ENCODE results near the gene JOSD2. TPM values are rescaled to one million over a fixed set of nuclear protein-coding genes. Genes with fewer than 3 reads are reported as not detected.

Gene JOSD2
- total and polyA plus RNA-seq, 2 of the 4 experiments (the other 2 are of a cell fraction) = 12.2 to 54.1 TPM

DNA sequence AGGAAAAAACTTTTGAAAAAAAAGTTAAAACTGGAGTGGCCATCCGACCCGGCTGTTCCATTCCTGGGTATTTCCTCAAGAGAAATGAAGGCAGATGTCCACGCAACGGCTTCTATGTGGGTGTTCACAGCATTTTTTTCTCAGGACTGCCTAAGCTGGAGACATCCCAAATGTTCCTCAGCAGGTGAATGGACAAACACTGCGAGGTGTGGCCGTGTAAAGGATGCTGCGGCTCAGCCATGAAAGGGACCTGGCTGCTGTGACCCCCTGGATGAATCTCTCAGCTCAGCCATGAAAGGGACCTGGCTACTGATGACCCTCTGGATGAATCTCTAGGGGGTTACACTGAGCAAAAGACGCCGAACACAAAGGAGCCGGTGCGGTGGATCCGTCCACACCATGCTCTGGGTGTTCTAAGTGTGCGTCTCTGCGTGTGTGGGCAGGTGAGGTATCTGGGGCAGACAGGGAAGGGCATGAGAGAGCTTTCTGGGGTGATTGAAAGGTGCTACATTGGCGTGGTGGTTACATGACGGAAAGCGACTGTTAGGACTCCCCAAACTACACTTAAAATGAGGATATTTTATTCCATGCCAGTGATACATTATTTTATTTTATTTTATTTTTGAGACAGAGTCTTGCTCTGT lies 10.0 kb upstream of the JOSD2 start:
- no peak overlapping the region for H3K14ac ChIP-seq (replicated peaks; ENCODE audit: low read depth, low read length)
- no peak overlapping the region for H2BK120ac ChIP-seq (ENCODE audit: low read depth, low read length)
- no peak overlapping the region for H4K8ac ChIP-seq (ENCODE audit: low read depth in 2 of 2, low read length in 2 of 2)
- no peaks in the 10 kb centered on the region for H3K9me3 ChIP-seq (ENCODE audit: control insufficient read depth, insufficient read depth, low read length)
- no peak overlapping the region for H3K27ac ChIP-seq (ENCODE audit: insufficient read depth, low read length)
- dilution Hi-C loops (cut with HindIII; ENCODE audit: low sequenced_read_pairs, unreplicated experiment) = no loop called here
- no peak overlapping the region for H2BK5ac ChIP-seq (ENCODE audit: low read depth, low read length, poor library complexity, severe bottlenecking)
- H3K27me3 ChIP-seq (ENCODE audit: control insufficient read depth, insufficient read depth, low read length) = no peaks in the 10 kb centered on the region
- no peak overlapping the region for H3K4ac ChIP-seq (ENCODE audit: low read depth, low read length)
- no peaks in the 10 kb centered on the region for H4K20me1 ChIP-seq (ENCODE audit: insufficient read depth, low read length)
- BruUV-seq (replicated peaks) = no TSS peak
- 84% methylated on average over 12 of the region's 17 CpGs; no CpG with 5 or more reads in 1 of the 2 experiments for WGBS, 2 experiments (ENCODE audit: extremely low coverage in 2 of 2, insufficient read length in 1 of 2)
- H3K23ac ChIP-seq (ENCODE audit: low read depth, low read length) = no peak overlapping the region
- TF ChIP-seq MAFK (IDR thresholded peaks at IDR 0.05; ENCODE audit: low read depth, low read length) = no peak
- TF ChIP-seq, protein P1, sequence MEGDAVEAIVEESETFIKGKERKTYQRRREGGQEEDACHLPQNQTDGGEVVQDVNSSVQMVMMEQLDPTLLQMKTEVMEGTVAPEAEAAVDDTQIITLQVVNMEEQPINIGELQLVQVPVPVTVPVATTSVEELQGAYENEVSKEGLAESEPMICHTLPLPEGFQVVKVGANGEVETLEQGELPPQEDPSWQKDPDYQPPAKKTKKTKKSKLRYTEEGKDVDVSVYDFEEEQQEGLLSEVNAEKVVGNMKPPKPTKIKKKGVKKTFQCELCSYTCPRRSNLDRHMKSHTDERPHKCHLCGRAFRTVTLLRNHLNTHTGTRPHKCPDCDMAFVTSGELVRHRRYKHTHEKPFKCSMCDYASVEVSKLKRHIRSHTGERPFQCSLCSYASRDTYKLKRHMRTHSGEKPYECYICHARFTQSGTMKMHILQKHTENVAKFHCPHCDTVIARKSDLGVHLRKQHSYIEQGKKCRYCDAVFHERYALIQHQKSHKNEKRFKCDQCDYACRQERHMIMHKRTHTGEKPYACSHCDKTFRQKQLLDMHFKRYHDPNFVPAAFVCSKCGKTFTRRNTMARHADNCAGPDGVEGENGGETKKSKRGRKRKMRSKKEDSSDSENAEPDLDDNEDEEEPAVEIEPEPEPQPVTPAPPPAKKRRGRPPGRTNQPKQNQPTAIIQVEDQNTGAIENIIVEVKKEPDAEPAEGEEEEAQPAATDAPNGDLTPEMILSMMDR (conservative IDR thresholded peaks at IDR 0.05; ENCODE audit: low read depth, low read length) = no peak
- H3K4me1 ChIP-seq (ENCODE audit: control insufficient read depth, insufficient read depth, low read length) = no peaks in the 10 kb centered on the region
- no peak overlapping the region for H2AFZ ChIP-seq (replicated peaks; ENCODE audit: low read length, poor library complexity)
- H3K56ac ChIP-seq (ENCODE audit: extremely low read depth, insufficient read depth, low read length) = no peak overlapping the region
- no peak overlapping the region for H3K18ac ChIP-seq (ENCODE audit: low read depth, low read length)
- intact Hi-C loops (cut with micrococcal nuclease) = no loop called here
- no peaks in the 10 kb centered on the region for H3K79me1 ChIP-seq (ENCODE audit: low read depth in 1 of 2, low read length in 2 of 2)
- ATAC-seq (ENCODE audit: low read depth) = no peak
- in situ Hi-C loops (cut with MboI; ENCODE audit: low sequenced_read_pairs) = no loop called here
- H3K9ac ChIP-seq (ENCODE audit: low read depth, low read length) = no peak overlapping the region
- no peak overlapping the region for H2AK5ac ChIP-seq (ENCODE audit: low read depth, low read length)
- no peak for DNase-seq
- H2BK20ac ChIP-seq (ENCODE audit: low read depth, low read length) = no peak overlapping the region
- no peak overlapping the region for H4K5ac ChIP-seq (ENCODE audit: low read depth, low read length)
- no peak overlapping the region for H3K4me3 ChIP-seq (ENCODE audit: insufficient read depth, low read depth, low read length)
- H4K91ac ChIP-seq (ENCODE audit: insufficient read depth, low read depth, low read length) = no peak overlapping the region
- no peak overlapping the region for H2AK9ac ChIP-seq (replicated peaks; ENCODE audit: low read depth, low read length, poor library complexity)
- no peaks in the 10 kb centered on the region for H3K9me1 ChIP-seq (ENCODE audit: insufficient read depth, low read length)
- H2BK15ac ChIP-seq (ENCODE audit: low read depth, low read length) = no peak overlapping the region
- ChIA-PET CTCF (no interaction called here), POLR2A (ENCODE audit: unreplicated experiment) (no interaction called here)
- no peak overlapping the region for H3K4me2 ChIP-seq (ENCODE audit: low read depth, low read length)
- no peaks in the 10 kb centered on the region for H3K36me3 ChIP-seq (ENCODE audit: control insufficient read depth, insufficient read depth, low read length)

Data from IMR-90 (cell line).